DOHH2 (cell line): ENCODE results near the gene TIGD3.

ENCODE experiments used
- H3F3A ChIP-seq: fragments of 200-600 bp; sonication (generic), shearing (Covaris generic); 2 replicates; pipeline ENCODE4 v1.6.0; 2016; ENCODE audit warnings: antibody characterized with exemption, mild to moderate bottlenecking; ENCODE audit not compliant: control insufficient read depth, insufficient read depth
- H3K27ac ChIP-seq: fragments of 200-600 bp; sonication (generic); 2 replicates; pipeline ENCODE4 v1.5.1; 2014; ENCODE audit warnings: low read depth, mild to moderate bottlenecking, low read length, moderate library complexity
- H3K27me3 ChIP-seq: fragments of 200-600 bp; sonication (generic); 2 replicates; pipeline ENCODE4 v1.6.1; 2014; ENCODE audit warnings: mild to moderate bottlenecking, low read length, mixed read lengths; ENCODE audit not compliant: control insufficient read depth
- H3K36me3 ChIP-seq: fragments of 200-600 bp; sonication (generic); 2 replicates; pipeline ENCODE4 v1.6.1; 2014; ENCODE audit warnings: mild to moderate bottlenecking, low read length, moderate library complexity, mixed read lengths; ENCODE audit not compliant: control insufficient read depth
- H3K4me1 ChIP-seq: fragments of 200-600 bp; sonication (generic); 2 replicates; pipeline ENCODE4 v1.6.1; 2014; ENCODE audit warnings: mild to moderate bottlenecking, low read length, mixed read lengths; ENCODE audit not compliant: control insufficient read depth
- H3K4me2 ChIP-seq: fragments of 200-600 bp; sonication (generic); 2 replicates; pipeline ENCODE4 v1.6.0; 2014; ENCODE audit warnings: mild to moderate bottlenecking, low read length, moderate library complexity
- H3K4me3 ChIP-seq: fragments of 200-600 bp; sonication (generic); 2 replicates; pipeline ENCODE4 v1.5.1; 2014; ENCODE audit warnings: mild to moderate bottlenecking, low read length, mixed read lengths
- H3K79me2 ChIP-seq: fragments of 200-600 bp; sonication (generic); 2 replicates; pipeline ENCODE4 v1.6.1; 2014; ENCODE audit warnings: mild to moderate bottlenecking, low read length, mixed read lengths; ENCODE audit not compliant: control insufficient read depth
- H3K9me2 ChIP-seq: fragments of 200-600 bp; sonication (generic); replicated peaks from 2 replicates; pipeline ENCODE4 v1.6.1; 2014; ENCODE audit warnings: mild to moderate bottlenecking, low read length, mixed read lengths; ENCODE audit not compliant: control insufficient read depth
- H3K9me3 ChIP-seq: fragments of 200-600 bp; sonication (generic); 2 replicates; pipeline ENCODE4 v1.6.1; 2014; ENCODE audit warnings: antibody characterized with exemption, low read length, mixed read lengths; ENCODE audit not compliant: control insufficient read depth, insufficient read depth
- H4K20me1 ChIP-seq: fragments of 200-600 bp; sonication (generic); 2 replicates; pipeline ENCODE4 v1.6.0; 2014; ENCODE audit warnings: low read depth, mild to moderate bottlenecking, antibody characterized with exemption, low read length, moderate library complexity; ENCODE audit not compliant: control insufficient read depth, insufficient read depth
- CTCF ChIP-seq: fragments of 200-600 bp; sonication (generic); IDR thresholded peaks from one replicate; pipeline ENCODE4 v1.5.1; 2014; ENCODE audit warnings: antibody characterized with exemption, mild to moderate bottlenecking, low read depth, low read length; ENCODE audit not compliant: poor library complexity, severe bottlenecking
- EZH2phosphoT487 ChIP-seq: fragments of 200-600 bp; sonication (generic); IDR thresholded peaks from 2 replicates; pipeline ENCODE4 v1.6.1; 2017; ENCODE audit warnings: borderline replicate concordance, mild to moderate bottlenecking, antibody characterized with exemption, low read length, moderate library complexity, mixed read lengths

TIGD3 gene

DNA sequence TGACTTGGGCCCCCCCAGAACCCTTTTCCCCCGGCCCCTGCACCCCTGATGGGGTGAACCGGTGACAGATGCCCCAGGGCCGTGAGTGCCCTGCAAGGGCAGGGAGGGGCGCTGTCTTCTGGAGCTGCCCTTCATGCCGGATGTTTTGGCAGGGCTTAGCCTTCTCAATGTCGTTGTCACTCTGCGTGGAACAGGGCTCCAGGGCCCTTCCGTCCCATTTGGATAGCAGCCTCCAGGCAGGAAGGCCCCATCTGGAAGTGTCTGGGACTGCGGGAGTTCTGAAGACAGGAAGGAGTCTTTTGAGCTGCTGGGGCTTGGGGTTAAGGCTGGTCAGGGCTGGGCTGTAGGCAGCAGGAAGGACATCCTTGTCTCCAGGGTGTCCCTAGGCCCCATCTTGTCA lies 36.4 kb downstream of the TIGD3 start:
- H4K20me1 ChIP-seq = 0 out of 2 replicates have a peak, but pooled peaks cover 3% of the 10 kb centered on the region
- H3K27me3 ChIP-seq = no peaks in the 10 kb centered on the region
- H3K9me2 ChIP-seq = no peaks in the 10 kb centered on the region
- peaks cover 56% of the 10 kb centered on the region for H3K36me3 ChIP-seq
- TF ChIP-seq EZH2phosphoT487 (no peak), CTCF (peak; percentile 11)
- H3K9me3 ChIP-seq = no peaks in the 10 kb centered on the region
- peaks cover 62% of the 10 kb centered on the region for H3K79me2 ChIP-seq
- H3K27ac ChIP-seq = no peak overlapping the region
- H3K4me3 ChIP-seq = no peak overlapping the region
- peaks cover 52% of the 10 kb centered on the region for H3K4me1 ChIP-seq
- no peaks in the 10 kb centered on the region; the same call in 1 of the 2 replicates for H3F3A ChIP-seq
- H3K4me2 ChIP-seq = no peak overlapping the region

GRCh38 chr11:65392186-65392829 lies 37.8 kb downstream of the TIGD3 start:
- H3K79me2 ChIP-seq = peaks cover 54% of the 10 kb centered on the region
- no peak overlapping the region for H3K4me3 ChIP-seq
- no peak overlapping the region for H3K4me2 ChIP-seq
- no peaks in the 10 kb centered on the region for H3K9me3 ChIP-seq
- peaks cover 43% of the 10 kb centered on the region for H3K4me1 ChIP-seq
- H4K20me1 ChIP-seq = 0 out of 2 replicates have a peak, but pooled peaks cover 3% of the 10 kb centered on the region
- TF ChIP-seq EZH2phosphoT487 (no peak), CTCF (no peak)
- H3F3A ChIP-seq = no peaks in the 10 kb centered on the region; the same call in 1 of the 2 replicates
- no peaks in the 10 kb centered on the region for H3K27me3 ChIP-seq
- no peaks in the 10 kb centered on the region for H3K9me2 ChIP-seq
- H3K27ac ChIP-seq = no peak overlapping the region
- peaks cover 59% of the 10 kb centered on the region for H3K36me3 ChIP-seq

DNA sequence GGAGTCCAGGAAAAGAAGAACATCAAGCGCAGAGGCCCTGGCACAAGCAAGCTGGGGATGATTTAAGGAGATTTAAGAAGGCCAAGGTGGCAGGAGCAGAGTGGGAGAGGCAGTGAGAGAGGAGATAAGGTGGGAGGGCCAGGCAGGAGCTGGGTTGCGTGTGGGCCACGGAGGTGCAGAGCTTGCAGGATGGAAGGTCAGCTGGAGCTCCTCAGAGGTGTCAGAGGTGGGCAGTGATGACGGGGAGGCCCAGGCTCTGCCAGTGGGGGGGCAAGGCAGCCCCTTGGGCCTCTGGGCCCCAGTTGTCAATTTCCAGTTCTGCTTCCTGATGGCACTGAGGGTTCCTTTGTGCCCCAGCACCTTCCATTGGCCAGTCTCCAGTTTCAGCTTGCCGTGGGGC lies 38.3 kb downstream of the TIGD3 start:
- Histone ChIP-seq H4K20me1 (0 out of 2 replicates have a peak, but pooled peaks cover 3% of the 10 kb centered on the region), H3K9me3 (no peaks in the 10 kb centered on the region), H3K27ac (no peak overlapping the region), H3K4me2 (no peak overlapping the region), H3K4me3 (no peak overlapping the region), H3K27me3 (no peaks in the 10 kb centered on the region), H3K79me2 (peaks cover 49% of the 10 kb centered on the region), H3F3A (no peaks in the 10 kb centered on the region; the same call in 1 of the 2 replicates), H3K4me1 (peaks cover 37% of the 10 kb centered on the region), H3K9me2 (no peaks in the 10 kb centered on the region), H3K36me3 (peaks cover 59% of the 10 kb centered on the region)
- no peak for TF ChIP-seq EZH2phosphoT487

DNA sequence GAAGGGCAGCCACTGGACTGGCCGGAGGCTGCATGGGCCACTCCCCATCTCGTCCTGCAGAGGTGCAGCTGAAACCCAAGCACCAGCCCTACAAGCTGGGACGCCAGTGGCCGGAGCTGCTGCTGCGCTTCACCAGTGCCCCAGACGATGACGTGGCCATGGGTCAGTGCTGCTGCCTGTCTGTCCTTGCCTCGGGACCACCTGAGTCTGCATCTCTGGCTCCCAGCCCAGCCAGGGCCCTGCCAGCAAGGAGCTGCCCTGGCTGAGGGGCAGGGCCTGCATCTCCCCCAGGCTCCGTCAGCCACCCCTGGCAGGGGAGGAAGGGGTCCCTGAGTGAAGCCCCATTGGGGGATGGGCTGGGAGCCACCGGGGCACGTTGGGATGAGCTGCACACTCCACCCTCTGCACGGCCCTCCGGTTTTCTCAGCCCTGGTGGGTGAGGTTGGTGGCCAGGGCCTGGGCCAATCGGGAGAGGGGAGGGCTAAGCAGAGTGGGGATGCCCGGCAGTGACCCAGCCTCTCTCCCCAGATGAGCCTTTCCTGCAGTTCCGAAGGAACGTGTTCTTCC lies 39.0 kb downstream of the TIGD3 start:
- Histone ChIP-seq H3K4me1 (peaks cover 30% of the 10 kb centered on the region), H3F3A (no peaks in the 10 kb centered on the region; the same call in 1 of the 2 replicates), H3K9me2 (no peaks in the 10 kb centered on the region), H3K4me3 (no peak overlapping the region), H3K36me3 (peaks cover 57% of the 10 kb centered on the region), H3K27me3 (no peaks in the 10 kb centered on the region), H3K27ac (no peak overlapping the region), H3K4me2 (no peak overlapping the region), H4K20me1 (0 out of 2 replicates have a peak, but pooled peaks cover 3% of the 10 kb centered on the region), H3K9me3 (no peaks in the 10 kb centered on the region), H3K79me2 (peaks cover 42% of the 10 kb centered on the region)
- TF ChIP-seq CTCF (no peak), EZH2phosphoT487 (no peak)
